ENCODE data around the gene NMRK2.

- TF ChIP-seq POLR2AphosphoS5 (IDR thresholded peaks at IDR 0.05; ENCODE audit: low read depth, low read length) (no peak), POLR2A (IDR thresholded peaks at IDR 0.05; ENCODE audit: low read depth, low read length) (no peak)
These were observed 26.2 kb downstream of the NMRK2 start for GRCh38 chr19:3958836-3959765.

Measured in GM12891 (cell line).